ENCODE measurements around the gene DHX34.
A peak's percentile ranks its signal among the peaks of the same experiment; 100 is the strongest.
"Not testable (repeated sequence)": the region's sequence is repeated elsewhere in the genome, so short reads cannot be mapped to it uniquely, and the experiment has no call there.

Gene DHX34

DNA sequence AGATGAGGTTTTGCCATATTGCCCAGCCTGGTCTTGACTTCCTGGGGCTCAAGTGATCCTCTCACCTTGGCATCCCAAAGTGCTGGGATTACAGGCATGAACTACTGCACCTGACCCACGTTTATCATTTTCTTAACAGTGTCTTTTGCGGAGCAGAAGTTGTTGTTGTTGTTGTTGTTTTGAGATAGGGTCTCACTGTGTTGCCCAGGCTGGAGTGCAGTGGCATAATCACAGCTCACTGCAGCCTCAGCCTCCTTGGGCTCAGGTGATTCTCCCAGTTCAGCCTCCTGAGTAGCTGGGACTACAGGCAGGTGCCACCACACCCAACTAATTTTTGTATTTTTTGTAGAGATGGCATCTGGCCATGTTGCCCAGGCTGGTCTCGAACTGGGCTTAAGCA, 38.5 kb downstream of the DHX34 start:
- not testable (repeated sequence) for DNase-seq (ENCODE audit: low spot score)

- not testable (repeated sequence) for DNase-seq (ENCODE audit: low spot score)
These were observed 39.6 kb downstream of the DHX34 start for GRCh38 chr19:47388721-47389120.

- DNase-seq (ENCODE audit: low spot score) = no peak
These were observed 40.0 kb downstream of the DHX34 start for GRCh38 chr19:47389150-47389556.

- DNase-seq (ENCODE audit: low spot score) = no peak
These were observed 41.7 kb downstream of the DHX34 start for GRCh38 chr19:47390533-47391488.

GRCh38 chr19:47391510-47392223, 42.6 kb downstream of the DHX34 start:
- peak; percentile 83 for DNase-seq (ENCODE audit: low spot score)

- no peak for DNase-seq (ENCODE audit: low spot score)
These were observed 49.8 kb downstream of the DHX34 start for GRCh38 chr19:47398707-47399597.

- no peak for DNase-seq (ENCODE audit: low spot score)
These were observed 53.4 kb downstream of the DHX34 start for GRCh38 chr19:47402504-47402903.

- no peak for DNase-seq (ENCODE audit: low spot score)
These were observed 55.5 kb downstream of the DHX34 start for GRCh38 chr19:47404334-47405196.

DNA sequence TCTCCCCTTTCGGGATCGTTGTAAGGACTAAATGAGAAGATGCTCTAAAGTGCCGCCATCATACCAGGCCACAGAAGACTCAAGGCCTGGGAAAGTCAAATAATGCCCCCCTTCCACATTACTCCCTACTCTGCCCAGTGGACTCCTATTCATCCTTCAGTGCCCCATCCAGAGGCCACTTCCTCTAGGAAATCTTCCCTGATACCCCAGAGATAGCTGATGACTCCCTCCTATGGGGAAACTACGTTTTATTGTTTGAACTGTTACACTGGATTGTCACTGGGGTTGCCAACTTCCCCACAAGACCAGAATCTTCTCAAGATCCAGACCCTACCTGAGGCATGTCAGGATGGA, 56.1 kb downstream of the DHX34 start:
- DNase-seq (ENCODE audit: low spot score) = no peak

DNA sequence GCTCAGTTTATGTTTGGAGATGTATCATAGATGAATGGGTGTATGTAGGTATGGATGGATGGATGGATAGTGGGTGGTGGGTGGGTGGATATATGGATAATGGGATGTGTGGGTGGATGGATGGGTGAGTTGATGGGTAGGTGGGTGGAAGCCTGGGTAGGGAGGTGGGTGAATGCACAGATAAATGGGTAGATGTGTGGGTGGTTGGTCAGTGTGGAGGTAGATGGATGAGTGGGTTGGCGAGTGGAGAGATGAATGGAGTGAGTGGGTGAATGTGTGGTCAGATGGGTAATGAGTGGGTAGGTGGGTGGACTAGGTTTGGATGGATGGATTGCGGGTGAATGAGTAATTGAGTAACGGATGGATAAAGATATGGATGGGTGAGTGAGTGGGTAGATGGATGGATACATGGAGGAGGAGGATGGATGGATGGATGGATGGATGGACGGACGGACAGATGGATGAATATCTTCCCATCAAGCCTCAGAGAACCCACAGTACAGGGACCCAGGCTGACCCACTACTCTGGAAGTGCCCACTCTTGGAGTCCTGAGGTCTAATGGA, 56.8 kb downstream of the DHX34 start:
- DNase-seq (ENCODE audit: low spot score) = no peak

GRCh38 chr19:47406711-47407416, 57.7 kb downstream of the DHX34 start:
- no peak for DNase-seq (ENCODE audit: low spot score)

- no peak for DNase-seq (ENCODE audit: low spot score)
These were observed 58.3 kb downstream of the DHX34 start for GRCh38 chr19:47407417-47407774.

DNA sequence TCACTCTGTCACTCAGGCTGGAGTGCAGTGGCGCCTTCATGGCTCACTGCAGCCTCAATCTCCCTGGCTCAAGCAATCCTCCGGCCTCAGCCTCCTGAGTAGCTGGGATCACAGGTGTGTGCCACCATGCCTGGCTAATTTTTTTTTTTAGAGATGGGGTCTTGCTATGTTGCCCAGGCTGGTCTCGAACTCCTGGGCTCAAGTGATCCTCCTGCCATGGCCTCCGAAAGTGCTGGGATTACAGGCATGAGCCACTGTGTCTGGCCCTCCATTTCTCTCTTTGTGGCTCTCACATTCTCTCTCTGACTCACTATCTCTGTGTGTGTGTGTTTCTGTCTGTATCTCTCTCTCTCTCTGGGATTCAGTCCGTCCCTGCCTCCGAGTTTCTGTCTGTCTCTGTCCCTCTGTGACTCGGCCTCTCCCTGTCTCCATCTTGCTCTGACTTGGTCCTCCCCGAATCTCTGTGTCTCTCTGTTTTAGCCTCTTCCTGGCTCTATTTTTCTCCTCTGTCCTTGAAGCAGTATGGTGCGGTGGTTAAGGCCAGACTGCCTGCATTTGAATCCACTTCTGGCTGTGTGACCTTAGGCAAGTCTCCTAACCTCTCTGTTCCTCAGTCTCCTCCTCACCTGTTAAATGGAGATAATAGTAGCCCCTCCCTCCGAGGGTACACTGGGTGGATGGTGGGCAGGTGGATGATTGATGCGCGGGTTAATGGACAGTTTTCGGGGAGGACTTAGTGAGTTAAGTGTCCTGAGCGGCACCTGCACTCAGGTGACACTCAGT, 59.2 kb downstream of the DHX34 start:
- no peak for DNase-seq (ENCODE audit: low spot score)

DNA sequence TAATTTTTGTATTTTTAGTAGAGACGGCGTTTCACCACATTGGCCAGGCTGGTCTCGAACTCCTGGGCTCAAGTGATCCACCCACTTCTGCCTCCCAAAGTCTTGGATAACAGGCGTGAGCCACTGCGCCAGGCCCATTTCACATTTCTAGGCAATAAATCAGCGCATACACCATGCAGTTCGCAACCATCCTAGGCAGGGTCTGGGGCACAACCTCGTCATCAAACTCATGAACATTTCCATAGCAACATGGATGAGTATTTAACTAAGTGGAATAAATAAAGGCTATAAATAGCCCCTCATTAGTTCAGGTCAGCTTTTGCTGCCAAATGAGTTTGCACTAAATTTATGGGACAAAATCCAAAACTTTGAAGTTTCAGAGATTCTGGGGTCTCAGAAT, 62.0 kb downstream of the DHX34 start:
- no peak for DNase-seq (ENCODE audit: low spot score)

GRCh38 chr19:47411696-47412095, 62.6 kb downstream of the DHX34 start:
- not testable (repeated sequence) for DNase-seq (ENCODE audit: low spot score)

DNA sequence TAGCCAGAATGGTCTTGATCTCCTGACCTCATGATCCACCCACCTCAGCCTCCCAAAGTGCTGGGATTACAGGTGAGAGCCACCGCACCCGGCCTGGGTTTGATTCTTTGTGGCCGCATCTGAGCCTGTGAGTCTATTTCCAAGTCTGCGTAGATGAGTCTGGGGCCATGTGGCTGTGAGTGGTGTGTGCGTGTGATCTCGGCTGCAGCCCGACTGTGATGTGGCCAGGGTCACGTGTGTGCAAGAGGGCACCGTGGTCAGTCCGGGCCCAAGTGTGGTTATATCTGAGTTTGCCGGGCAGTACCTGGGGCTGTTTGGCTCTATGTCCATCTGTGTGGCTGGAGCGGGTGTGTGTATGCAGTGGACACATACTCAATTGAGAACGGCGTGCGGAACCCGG, 64.8 kb downstream of the DHX34 start:
- DNase-seq (ENCODE audit: low spot score) = no peak

DNA sequence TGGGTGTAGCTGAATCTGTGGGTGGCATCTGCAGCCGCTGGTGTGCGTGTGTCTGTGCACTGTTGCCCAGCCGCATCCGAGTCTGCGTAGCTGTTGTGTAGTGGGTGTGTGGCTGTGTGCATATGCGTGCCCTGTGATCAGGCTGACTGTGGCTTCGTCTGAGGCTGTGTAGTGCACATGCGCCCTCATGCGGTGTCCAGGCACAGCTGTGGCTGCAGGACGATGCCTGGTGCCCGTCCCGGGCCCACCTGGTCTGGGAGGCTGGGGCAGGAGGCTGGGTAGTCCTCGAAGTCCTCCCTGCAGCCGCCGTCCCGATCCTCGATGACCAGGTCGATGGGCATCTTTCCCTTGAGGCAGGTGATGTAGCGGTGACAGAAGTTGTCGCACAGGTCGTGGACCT, 65.4 kb downstream of the DHX34 start:
- no peak for DNase-seq (ENCODE audit: low spot score)

- DNase-seq (ENCODE audit: low spot score) = no peak
These were observed 67.0 kb downstream of the DHX34 start for GRCh38 chr19:47415953-47416642.

GRCh38 chr19:47416643-47416985, 67.5 kb downstream of the DHX34 start:
- DNase-seq (ENCODE audit: low spot score) = no peak

Data from cerebellar cortex (tissue), 1 donor.